Mammary microvascular endothelial cell (primary cell): ENCODE data around the gene SENP5. TPM values are rescaled to one million over a fixed set of nuclear protein-coding genes. Genes with fewer than 3 reads are reported as not detected.

Experiments
- total RNA-seq: library from RNA; depleted of rRNA; stranded (reverse); fragments of >200 nt; gene quantifications from 2 replicates; pipeline ENCODE4 v1.2.3, GENCODE V29; 2015

The SENP5 gene, protein sequence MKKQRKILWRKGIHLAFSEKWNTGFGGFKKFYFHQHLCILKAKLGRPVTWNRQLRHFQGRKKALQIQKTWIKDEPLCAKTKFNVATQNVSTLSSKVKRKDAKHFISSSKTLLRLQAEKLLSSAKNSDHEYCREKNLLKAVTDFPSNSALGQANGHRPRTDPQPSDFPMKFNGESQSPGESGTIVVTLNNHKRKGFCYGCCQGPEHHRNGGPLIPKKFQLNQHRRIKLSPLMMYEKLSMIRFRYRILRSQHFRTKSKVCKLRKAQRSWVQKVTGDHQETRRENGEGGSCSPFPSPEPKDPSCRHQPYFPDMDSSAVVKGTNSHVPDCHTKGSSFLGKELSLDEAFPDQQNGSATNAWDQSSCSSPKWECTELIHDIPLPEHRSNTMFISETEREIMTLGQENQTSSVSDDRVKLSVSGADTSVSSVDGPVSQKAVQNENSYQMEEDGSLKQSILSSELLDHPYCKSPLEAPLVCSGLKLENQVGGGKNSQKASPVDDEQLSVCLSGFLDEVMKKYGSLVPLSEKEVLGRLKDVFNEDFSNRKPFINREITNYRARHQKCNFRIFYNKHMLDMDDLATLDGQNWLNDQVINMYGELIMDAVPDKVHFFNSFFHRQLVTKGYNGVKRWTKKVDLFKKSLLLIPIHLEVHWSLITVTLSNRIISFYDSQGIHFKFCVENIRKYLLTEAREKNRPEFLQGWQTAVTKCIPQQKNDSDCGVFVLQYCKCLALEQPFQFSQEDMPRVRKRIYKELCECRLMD
- total RNA-seq = 20.1 and 21.1 TPM in 2 replicates

GRCh38 chr3:196867507-196868296 lies at the start of gene SENP5:
Gene SENP5, plus strand, starts transcription at chr3:196867920. Its CDS starts 17,262 bp downstream, at chr3:196885182.

DNA sequence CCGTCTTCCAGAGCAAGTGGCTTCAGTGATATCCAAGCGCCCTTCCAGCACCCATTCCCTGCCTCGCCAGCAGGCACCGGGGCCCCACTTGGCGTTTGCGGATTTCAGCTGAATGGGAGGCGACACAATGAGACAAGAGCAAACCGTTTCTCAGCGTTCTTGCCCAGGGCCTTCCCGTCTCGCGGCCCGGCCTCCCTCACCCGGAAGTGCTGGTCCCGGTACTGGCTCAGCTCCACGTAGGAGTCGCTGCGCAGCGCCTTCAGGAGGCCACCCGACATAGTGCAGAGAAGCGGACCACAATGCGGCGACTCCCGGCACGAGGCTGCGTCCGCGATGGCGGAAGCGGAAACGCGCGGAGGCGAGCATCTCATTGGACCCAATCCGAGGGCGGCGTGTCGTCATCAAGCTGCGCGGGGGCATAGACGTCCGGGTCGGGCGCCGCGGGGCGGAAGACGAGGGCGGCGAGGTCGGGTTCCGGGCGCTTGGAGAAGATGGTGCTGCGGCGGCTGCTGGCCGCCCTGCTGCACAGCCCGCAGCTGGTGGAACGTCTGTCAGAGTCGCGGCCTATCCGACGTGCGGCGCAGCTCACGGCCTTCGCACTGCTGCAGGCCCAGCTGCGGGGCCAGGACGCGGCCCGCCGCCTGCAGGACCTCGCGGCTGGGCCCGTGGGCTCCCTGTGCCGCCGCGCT lies 74.7 kb downstream of the SENP5 start, which contains the start of gene NCBP2:
NCBP2 (minus strand) TSS at position 303 of the 689 bp plus-strand sequence; CDS start at position 278, 25 bp downstream.

GRCh38 chr3:196968233-196969133 lies 100.8 kb downstream of the SENP5 start, which contains the start of gene PIGZ:
Gene PIGZ, minus strand, starts transcription at chr3:196968833. Its CDS starts 16,802 bp downstream, at chr3:196952031.

Other genes with a start within 250 kb of the SENP5 start
- gene NRROS, start 228.2 kb upstream of the SENP5 start, total RNA-seq = 8.3 and 10.2 TPM in 2 replicates
- 0.98 and 1.7 TPM in 2 replicates for gene CEP19, start 155.7 kb upstream of the SENP5 start, total RNA-seq
- gene PIGX, start 155.5 kb upstream of the SENP5 start, total RNA-seq = 10.8 and 21.2 TPM in 2 replicates
- 36.1 and 38.6 TPM in 2 replicates for gene PAK2, start 128.1 kb upstream of the SENP5 start, total RNA-seq
- 46.0 and 46.5 TPM in 2 replicates for gene NCBP2, start 74.6 kb downstream of the SENP5 start, total RNA-seq
- gene PIGZ, start 100.9 kb downstream of the SENP5 start, total RNA-seq = 2.5 and 4.6 TPM in 2 replicates
- 0.67 and 1.9 TPM in 2 replicates for gene MELTF, start 161.9 kb downstream of the SENP5 start, total RNA-seq